Measurements from ENCODE around the gene GARNL3. TPM values are rescaled to one million over a fixed set of nuclear protein-coding genes. Genes with fewer than 3 reads are reported as not detected.

The GARNL3 gene
- total and polyA plus RNA-seq, 2 experiments from 2014 or later = 9.5 to 10.5 TPM

- H3K79me2 ChIP-seq = no peaks in the 10 kb centered on the region
- H3K9me3 ChIP-seq (ENCODE audit: low read depth) = no peaks in the 10 kb centered on the region
- no peaks in the 10 kb centered on the region for H3K4me1 ChIP-seq (ENCODE audit: insufficient read depth)
- no peak overlapping the region for H3K4me2 ChIP-seq
- H2AFZ ChIP-seq = no peak overlapping the region
- TF ChIP-seq EZH2 (IDR thresholded peaks at IDR 0.05; ENCODE audit: borderline replicate concordance) = no peak
- TF ChIP-seq, protein P1, sequence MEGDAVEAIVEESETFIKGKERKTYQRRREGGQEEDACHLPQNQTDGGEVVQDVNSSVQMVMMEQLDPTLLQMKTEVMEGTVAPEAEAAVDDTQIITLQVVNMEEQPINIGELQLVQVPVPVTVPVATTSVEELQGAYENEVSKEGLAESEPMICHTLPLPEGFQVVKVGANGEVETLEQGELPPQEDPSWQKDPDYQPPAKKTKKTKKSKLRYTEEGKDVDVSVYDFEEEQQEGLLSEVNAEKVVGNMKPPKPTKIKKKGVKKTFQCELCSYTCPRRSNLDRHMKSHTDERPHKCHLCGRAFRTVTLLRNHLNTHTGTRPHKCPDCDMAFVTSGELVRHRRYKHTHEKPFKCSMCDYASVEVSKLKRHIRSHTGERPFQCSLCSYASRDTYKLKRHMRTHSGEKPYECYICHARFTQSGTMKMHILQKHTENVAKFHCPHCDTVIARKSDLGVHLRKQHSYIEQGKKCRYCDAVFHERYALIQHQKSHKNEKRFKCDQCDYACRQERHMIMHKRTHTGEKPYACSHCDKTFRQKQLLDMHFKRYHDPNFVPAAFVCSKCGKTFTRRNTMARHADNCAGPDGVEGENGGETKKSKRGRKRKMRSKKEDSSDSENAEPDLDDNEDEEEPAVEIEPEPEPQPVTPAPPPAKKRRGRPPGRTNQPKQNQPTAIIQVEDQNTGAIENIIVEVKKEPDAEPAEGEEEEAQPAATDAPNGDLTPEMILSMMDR (IDR thresholded peaks at IDR 0.05; ENCODE audit: poor library complexity) = no peak
- TF ChIP-seq EZH2phosphoT487 (IDR thresholded peaks at IDR 0.05; ENCODE audit: low read depth, severe bottlenecking, unreplicated experiment) = no peak
- no peak for DNase-seq (ENCODE audit: low spot score)
- no peaks in the 10 kb centered on the region for H3K9me2 ChIP-seq (replicated peaks; ENCODE audit: insufficient read depth)
- H3K27me3 ChIP-seq = no peaks in the 10 kb centered on the region
- WGBS (ENCODE audit: low lambda C conversion rate, missing lambda C conversion rate) = 84% methylated on average over 15 of the region's 15 CpGs
- no peaks in the 10 kb centered on the region for H3K36me3 ChIP-seq (replicated peaks; ENCODE audit: insufficient read depth, low read depth)
- H3K27ac ChIP-seq = no peak overlapping the region
- no peak overlapping the region for H3K4me3 ChIP-seq
- no peaks in the 10 kb centered on the region for H4K20me1 ChIP-seq (ENCODE audit: insufficient read depth, poor library complexity, severe bottlenecking)
These were observed 42.0 kb upstream of the GARNL3 start for GRCh38 chr9:127222388-127223095.

- no peak overlapping the region for H3K27ac ChIP-seq
- TF ChIP-seq, protein P1 (IDR thresholded peaks at IDR 0.05; ENCODE audit: poor library complexity) = no peak
- TF ChIP-seq EZH2 (IDR thresholded peaks at IDR 0.05; ENCODE audit: borderline replicate concordance) (no peak), EZH2phosphoT487 (IDR thresholded peaks at IDR 0.05; ENCODE audit: low read depth, severe bottlenecking, unreplicated experiment) (no peak)
- no peaks in the 10 kb centered on the region for H4K20me1 ChIP-seq (ENCODE audit: insufficient read depth, poor library complexity, severe bottlenecking)
- H3K4me1 ChIP-seq (ENCODE audit: insufficient read depth) = no peaks in the 10 kb centered on the region
- no peak overlapping the region for H3K4me2 ChIP-seq
- DNase-seq (ENCODE audit: low spot score) = no peak
- H3K9me2 ChIP-seq (replicated peaks; ENCODE audit: insufficient read depth) = no peaks in the 10 kb centered on the region
- no peaks in the 10 kb centered on the region for H3K36me3 ChIP-seq (replicated peaks; ENCODE audit: insufficient read depth, low read depth)
- H2AFZ ChIP-seq = no peak overlapping the region
- H3K4me3 ChIP-seq = no peak overlapping the region
- no peaks in the 10 kb centered on the region for H3K27me3 ChIP-seq
- H3K79me2 ChIP-seq = no peaks in the 10 kb centered on the region
- 80% methylated on average over 4 of the region's 4 CpGs for WGBS (ENCODE audit: low lambda C conversion rate, missing lambda C conversion rate)
- no peaks in the 10 kb centered on the region for H3K9me3 ChIP-seq (ENCODE audit: low read depth)
These were observed 41.3 kb upstream of the GARNL3 start for GRCh38 chr9:127223266-127223665.

DNA sequence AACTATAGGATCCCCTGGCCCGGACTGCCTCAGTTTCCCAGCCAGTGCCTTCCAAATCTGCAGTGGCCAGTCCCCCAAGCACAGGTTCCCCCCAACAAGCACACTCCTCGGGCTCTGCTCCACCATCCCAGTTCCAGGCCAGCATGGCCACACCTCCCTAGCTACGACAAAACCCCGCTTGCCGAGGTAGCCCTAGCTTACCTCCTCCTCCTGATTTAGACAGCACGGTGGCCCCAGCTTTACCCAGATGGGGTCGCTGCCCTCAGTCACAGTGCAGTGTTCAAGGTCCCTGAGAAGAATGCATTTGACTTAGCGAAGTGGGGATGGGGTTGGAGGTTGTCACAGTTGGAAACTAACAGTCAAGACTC, 40.8 kb upstream of the GARNL3 start:
- DNase-seq (ENCODE audit: low spot score) = peak; percentile 18
- peak overlapping the region; percentile 99 for H2AFZ ChIP-seq
- H3K9me3 ChIP-seq (ENCODE audit: low read depth) = no peaks in the 10 kb centered on the region

More for the DNA sequence above, 40.8 kb upstream of the GARNL3 start:
- Histone ChIP-seq H3K79me2 (no peaks in the 10 kb centered on the region), H3K4me3 (no peak overlapping the region), H4K20me1 (ENCODE audit: insufficient read depth, poor library complexity, severe bottlenecking) (no peaks in the 10 kb centered on the region), H3K27ac (peak overlapping the region; percentile 91), H3K9me2 (replicated peaks; ENCODE audit: insufficient read depth) (no peaks in the 10 kb centered on the region), H3K4me2 (peak overlapping the region; percentile 97), H3K36me3 (replicated peaks; ENCODE audit: insufficient read depth, low read depth) (no peaks in the 10 kb centered on the region), H3K27me3 (no peaks in the 10 kb centered on the region), H3K4me1 (ENCODE audit: insufficient read depth) (no peaks in the 10 kb centered on the region)
- 26% methylated on average over 8 of the region's 8 CpGs for WGBS (ENCODE audit: low lambda C conversion rate, missing lambda C conversion rate)
- TF ChIP-seq EZH2 (IDR thresholded peaks at IDR 0.05; ENCODE audit: borderline replicate concordance) (no peak), EZH2phosphoT487 (IDR thresholded peaks at IDR 0.05; ENCODE audit: low read depth, severe bottlenecking, unreplicated experiment) (no peak)
- TF ChIP-seq, protein P1 (IDR thresholded peaks at IDR 0.05; ENCODE audit: poor library complexity) = no peak

Measured in hepatocyte (in vitro differentiated cells).